ENCODE results near the gene TRIM37. TPM values are rescaled to one million over a fixed set of nuclear protein-coding genes. Genes with fewer than 3 reads are reported as not detected.
"Not testable (repeated sequence)": the region's sequence is repeated elsewhere in the genome, so short reads cannot be mapped to it uniquely, and the experiment has no call there.

TRIM37 gene, protein sequence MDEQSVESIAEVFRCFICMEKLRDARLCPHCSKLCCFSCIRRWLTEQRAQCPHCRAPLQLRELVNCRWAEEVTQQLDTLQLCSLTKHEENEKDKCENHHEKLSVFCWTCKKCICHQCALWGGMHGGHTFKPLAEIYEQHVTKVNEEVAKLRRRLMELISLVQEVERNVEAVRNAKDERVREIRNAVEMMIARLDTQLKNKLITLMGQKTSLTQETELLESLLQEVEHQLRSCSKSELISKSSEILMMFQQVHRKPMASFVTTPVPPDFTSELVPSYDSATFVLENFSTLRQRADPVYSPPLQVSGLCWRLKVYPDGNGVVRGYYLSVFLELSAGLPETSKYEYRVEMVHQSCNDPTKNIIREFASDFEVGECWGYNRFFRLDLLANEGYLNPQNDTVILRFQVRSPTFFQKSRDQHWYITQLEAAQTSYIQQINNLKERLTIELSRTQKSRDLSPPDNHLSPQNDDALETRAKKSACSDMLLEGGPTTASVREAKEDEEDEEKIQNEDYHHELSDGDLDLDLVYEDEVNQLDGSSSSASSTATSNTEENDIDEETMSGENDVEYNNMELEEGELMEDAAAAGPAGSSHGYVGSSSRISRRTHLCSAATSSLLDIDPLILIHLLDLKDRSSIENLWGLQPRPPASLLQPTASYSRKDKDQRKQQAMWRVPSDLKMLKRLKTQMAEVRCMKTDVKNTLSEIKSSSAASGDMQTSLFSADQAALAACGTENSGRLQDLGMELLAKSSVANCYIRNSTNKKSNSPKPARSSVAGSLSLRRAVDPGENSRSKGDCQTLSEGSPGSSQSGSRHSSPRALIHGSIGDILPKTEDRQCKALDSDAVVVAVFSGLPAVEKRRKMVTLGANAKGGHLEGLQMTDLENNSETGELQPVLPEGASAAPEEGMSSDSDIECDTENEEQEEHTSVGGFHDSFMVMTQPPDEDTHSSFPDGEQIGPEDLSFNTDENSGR
- total RNA-seq = 10 to 100 TPM; 16.8 to 18.5 TPM
- long read RNA-seq, full-length matches to known transcripts = 15 of 27 reads
- long read RNA-seq, partial matches to known transcripts = 5 of 27 reads
- long read RNA-seq, other reads (novel, unspliced or antisense) = 7 of 27 reads

GRCh38 chr17:59106463-59107305 is at the start of gene TRIM37:
Gene TRIM37 (minus strand): TSS chr17:59106880. CDS start chr17:59106461, 419 bp downstream.
- DNase-seq (peak; percentile 98), ATAC-seq (peak; percentile 99)
- intact Hi-C loops (cut with DNase I) = no loop called here

DNA sequence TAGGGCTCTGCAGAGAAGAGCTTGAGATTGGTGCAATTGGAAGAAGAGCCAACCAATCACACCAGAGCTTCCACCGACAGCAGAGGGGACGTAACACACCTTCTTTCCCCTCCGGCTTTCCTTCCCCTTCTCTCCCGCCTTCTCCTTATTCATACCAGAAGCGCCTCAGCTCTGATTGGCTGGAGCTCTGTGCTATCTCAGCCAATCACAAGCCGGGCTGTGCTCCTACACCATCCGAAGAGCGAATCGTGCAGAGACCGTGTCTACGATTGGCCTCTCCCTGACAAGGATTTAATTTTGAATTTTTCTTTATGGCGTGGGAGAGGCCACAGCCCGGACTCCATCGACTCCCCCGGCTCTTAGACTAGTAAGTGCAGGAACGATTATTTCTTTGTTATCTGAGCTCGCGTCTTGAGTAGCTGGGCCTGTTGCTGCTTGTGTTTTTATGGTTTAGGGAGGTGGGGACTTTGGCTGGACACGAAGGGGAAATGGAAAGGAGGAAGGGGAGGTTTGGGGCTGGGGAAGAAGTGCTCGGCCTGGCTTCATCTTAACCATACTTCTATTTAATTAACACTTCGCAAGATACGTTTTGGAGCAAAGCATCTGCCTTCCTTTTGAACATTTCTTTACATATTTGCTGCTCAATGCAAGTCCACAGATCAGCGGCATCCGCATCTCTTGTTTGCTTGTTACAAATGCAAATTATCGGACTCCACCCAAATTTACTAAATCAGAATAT is 48.9 kb upstream of the TRIM37 start, which contains the start of gene PRR11:
PRR11 (plus strand) TSS at position 308 of the 739 bp plus-strand sequence. CDS start 14,007 bp downstream, outside the sequence.
- DNase-seq = peak; percentile 93
- ATAC-seq = peak; percentile 93 to 96
- intact Hi-C loops (cut with DNase I) = no loop called here

GRCh38 chr17:59154721-59155438 is 48.2 kb upstream of the TRIM37 start, which contains the start of gene SKA2:
Gene SKA2 (minus strand): TSS chr17:59155186. CDS start chr17:59155163, 23 bp downstream.
- intact Hi-C loops (cut with DNase I) = no loop called here
- ATAC-seq = peak; percentile 97 to 98
- DNase-seq = peak; percentile 97

GRCh38 chr17:59154292-59154720 is 47.6 kb upstream of the TRIM37 start:
- peak; percentile 39 for DNase-seq
- intact Hi-C loops (cut with DNase I) = no loop called here
- ATAC-seq = peak in 1 of 2 donors; percentile 9

GRCh38 chr17:59152925-59153324 is 46.2 kb upstream of the TRIM37 start:
- no peak for ATAC-seq
- no peak for DNase-seq
- intact Hi-C loops (cut with DNase I) = no loop called here

GRCh38 chr17:59151591-59151990 is 44.9 kb upstream of the TRIM37 start:
- ATAC-seq (no peak), DNase-seq (no peak)
- intact Hi-C loops (cut with DNase I) = no loop called here

DNA sequence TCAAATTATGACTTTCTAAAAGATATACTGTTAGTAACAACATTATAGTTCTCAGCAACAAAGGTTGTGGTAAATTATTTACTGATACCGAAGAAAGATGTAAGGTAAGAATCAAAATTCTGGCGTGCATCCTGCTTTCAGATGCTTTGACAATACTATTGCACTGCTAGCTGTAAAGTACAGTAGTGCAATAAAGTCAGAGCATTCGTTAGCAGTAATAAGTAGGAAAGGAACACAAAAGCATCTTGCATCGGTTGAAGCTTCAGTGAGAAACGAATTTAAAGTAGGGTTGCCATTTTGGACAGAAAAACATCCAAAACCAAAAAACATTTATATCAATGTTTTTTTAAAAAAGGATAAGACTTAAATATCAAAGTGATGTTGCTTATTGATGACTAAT is 44.3 kb upstream of the TRIM37 start:
- ATAC-seq (no peak), DNase-seq (no peak)
- intact Hi-C loops (cut with DNase I) = no loop called here

GRCh38 chr17:59149841-59150511 is 43.3 kb upstream of the TRIM37 start:
- no peak for DNase-seq
- ATAC-seq = no peak
- intact Hi-C loops (cut with DNase I) = no loop called here

GRCh38 chr17:59149051-59149450 is 42.4 kb upstream of the TRIM37 start:
- intact Hi-C loops (cut with DNase I) = no loop called here
- DNase-seq (no peak), ATAC-seq (no peak)

GRCh38 chr17:59145571-59146096 is 39.0 kb upstream of the TRIM37 start:
- DNase-seq = no peak
- no peak for ATAC-seq
- intact Hi-C loops (cut with DNase I) = no loop called here

DNA sequence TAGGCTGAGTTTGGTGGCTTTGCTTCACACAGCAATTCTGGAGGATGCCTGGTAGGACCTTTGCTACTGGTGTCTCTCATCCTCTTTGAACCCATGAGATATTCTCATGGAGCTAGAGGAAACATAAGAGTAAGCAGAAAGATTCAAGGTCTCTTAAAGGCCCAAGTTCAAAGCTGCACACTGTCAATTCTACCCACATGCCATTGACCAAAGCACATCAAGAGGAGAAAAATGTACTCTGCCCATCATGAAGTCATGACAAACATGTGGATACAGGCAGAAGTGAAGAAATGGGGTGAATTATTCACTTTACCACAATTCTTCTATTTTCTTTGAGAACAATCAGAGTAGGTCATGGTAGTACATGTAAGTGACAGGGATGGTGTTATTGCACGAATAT is 35.2 kb upstream of the TRIM37 start:
- DNase-seq (no peak), ATAC-seq (no peak)
- intact Hi-C loops (cut with DNase I) = no loop called here

- DNase-seq = no peak
- ATAC-seq = no peak
- intact Hi-C loops (cut with DNase I) = no loop called here
These were observed 33.3 kb upstream of the TRIM37 start for GRCh38 chr17:59139939-59140338.

DNA sequence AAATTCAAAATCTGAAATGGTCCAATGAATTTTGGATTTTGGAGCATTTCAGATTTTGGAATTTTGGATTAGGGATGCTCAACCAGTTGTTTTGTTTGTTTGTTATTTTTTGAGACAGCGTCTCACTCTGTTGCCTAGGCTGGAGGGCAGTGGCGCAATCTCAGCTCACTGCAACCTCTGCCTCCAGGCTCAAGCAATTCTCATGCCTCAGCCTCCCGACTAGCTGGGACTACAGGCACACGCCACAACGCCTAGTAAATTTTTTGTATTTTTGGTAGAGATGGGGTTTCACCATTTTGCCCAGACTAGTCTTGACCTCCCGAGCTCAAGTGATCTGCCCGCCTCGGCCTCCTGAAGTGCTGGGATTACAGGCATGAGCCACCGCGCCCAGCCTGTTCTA is 31.7 kb upstream of the TRIM37 start:
- DNase-seq; ATAC-seq; intact Hi-C loops (cut with DNase I): not testable (repeated sequence)

DNA sequence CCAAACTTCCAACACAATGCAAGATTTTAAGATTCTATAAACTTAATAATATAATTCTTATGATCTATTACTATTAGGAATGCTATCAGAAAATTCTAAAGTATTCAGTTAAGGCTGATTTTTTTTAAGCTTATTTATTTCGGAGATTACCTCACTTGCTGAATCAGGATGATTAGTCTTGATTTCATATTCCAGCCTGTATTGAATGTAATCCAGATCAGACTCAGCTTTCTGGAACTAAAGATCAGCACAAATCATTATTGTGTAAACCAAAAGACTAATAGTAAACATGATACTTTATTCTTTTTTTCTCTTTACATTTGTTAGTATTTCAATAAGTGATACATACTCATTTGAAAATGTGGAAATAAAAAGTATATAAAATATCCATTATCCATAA is 24.5 kb upstream of the TRIM37 start:
- intact Hi-C loops (cut with DNase I) = no loop called here
- DNase-seq (no peak), ATAC-seq (no peak)

GRCh38 chr17:59129814-59130213 is 23.1 kb upstream of the TRIM37 start:
- DNase-seq = no peak
- intact Hi-C loops (cut with DNase I) = no loop called here
- no peak for ATAC-seq

DNA sequence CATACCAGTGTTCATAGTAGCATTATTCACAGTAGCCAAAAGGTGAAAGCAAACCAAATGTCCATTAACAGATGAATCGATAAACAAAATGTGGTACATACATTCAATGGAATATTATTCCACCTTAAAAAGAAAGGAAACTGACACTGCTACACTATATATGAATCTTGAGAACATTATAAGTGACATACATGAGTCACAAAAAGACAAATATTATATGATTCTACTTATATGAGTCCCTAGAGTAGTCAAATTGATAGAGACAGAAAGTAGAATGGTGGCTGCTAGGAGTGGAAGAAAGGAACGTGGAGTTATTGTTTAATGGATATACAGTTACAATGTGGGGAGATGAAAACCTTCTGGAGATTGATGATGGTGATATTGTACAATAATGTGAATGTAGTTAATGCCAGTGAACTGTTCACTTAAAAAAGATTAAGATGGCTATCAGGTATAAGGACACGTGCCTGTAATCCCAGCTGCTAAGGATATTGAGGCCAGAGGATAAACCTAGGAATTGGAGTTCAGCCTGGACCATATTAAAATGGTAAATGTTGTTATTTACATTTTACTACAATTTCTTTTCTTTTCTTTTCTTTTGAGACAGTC is 20.2 kb upstream of the TRIM37 start:
- DNase-seq (no peak), ATAC-seq (no peak)
- intact Hi-C loops (cut with DNase I) = no loop called here
